SK-N-SH (cell line): ENCODE results near the gene RAD51B. TPM values are rescaled to one million over a fixed set of nuclear protein-coding genes. Genes with fewer than 3 reads are reported as not detected.

Experiments
- CTCF ChIA-PET: fragments of 300-600, 350-600 bp; formaldehyde crosslinking; extraction: SDS; loops from one replicate; lab custom pipeline; 2021; lab: Yijun Ruan, JAX
- POLR2A ChIA-PET: fragments of 350-600 bp; sonication (Branson Sonifier 250); formaldehyde crosslinking; extraction: SDS; loops from one replicate; lab custom pipeline; 2020; ENCODE audit warnings: antibody characterized with exemption, inconsistent platforms; lab: Yijun Ruan, JAX
- DNase-seq: peaks from one replicate; pipeline ENCODE4 v3.0.0; 2012
- H2AFZ ChIP-seq: fragments of 200-600 bp; sonication (generic); 2 replicates; pipeline ENCODE4 v1.8.1; 2016; ENCODE audit warnings: antibody characterized with exemption, mild to moderate bottlenecking, low read depth
- H3F3A ChIP-seq: fragments of 200-600 bp; sonication (generic); replicated peaks from 2 replicates; pipeline ENCODE3; 2016; ENCODE audit warnings: antibody characterized with exemption, mild to moderate bottlenecking; ENCODE audit not compliant: insufficient read depth
- H3K27ac ChIP-seq, 2 experiments: fragments of 200-500 bp in 1 of 2; fragments of 200-600 bp in 1 of 2; sonication (Bioruptor generic) in 1 of 2; sonication (generic), shearing (Covaris generic) in 1 of 2; 2 replicates each; pipeline versions ENCODE4 v1.5.1 to v1.6.1; 2014 to 2016; ENCODE audit warnings: low read depth in 2 of 2, inconsistent platforms in 1 of 2, low read length in 1 of 2, mild to moderate bottlenecking in 1 of 2, mixed read lengths in 1 of 2
- H3K27me3 ChIP-seq: fragments of 200-600 bp; sonication (generic), shearing (Covaris generic); 2 replicates; pipeline ENCODE4 v1.6.1; 2016; ENCODE audit warnings: mixed run types; ENCODE audit not compliant: insufficient read depth
- H3K36me3 ChIP-seq, 2 experiments: fragments of 200-500 bp in 1 of 2; fragments of 200-600 bp in 1 of 2; sonication (Bioruptor generic) in 1 of 2; sonication (generic) in 1 of 2; replicated peaks in 1 of 2; 2 replicates each; pipeline versions ENCODE3 to v1.5.1; 2014 to 2016; ENCODE audit warnings: low read length in 1 of 2, mild to moderate bottlenecking in 1 of 2; ENCODE audit not compliant: insufficient read depth in 2 of 2, control insufficient read depth in 1 of 2
- H3K4me1 ChIP-seq, 2 experiments: fragments of 200-500 bp in 1 of 2; fragments of 200-600 bp in 1 of 2; sonication (Bioruptor generic) in 1 of 2; sonication (generic), shearing (Covaris generic) in 1 of 2; 2 replicates each; pipeline versions ENCODE4 v1.5.1 to v1.6.1; 2014 to 2016; ENCODE audit warnings: low read depth in 1 of 2, low read length in 1 of 2, mixed run types in 1 of 2; ENCODE audit not compliant: insufficient read depth in 2 of 2, control insufficient read depth in 1 of 2
- H3K4me2 ChIP-seq: fragments of 200-600 bp; sonication (generic), shearing (Covaris generic); 2 replicates; pipeline ENCODE4 v1.6.1; 2017; ENCODE audit warnings: mixed run types
- H3K4me3 ChIP-seq, 2 experiments: fragments of 200-500 bp in 1 of 2; fragments of 200-600 bp in 1 of 2; sonication (Bioruptor generic) in 1 of 2; sonication (generic), shearing (Covaris generic) in 1 of 2; 2 replicates each; pipeline versions ENCODE4 v1.5.1 to v1.8.1; 2014 to 2016; ENCODE audit warnings: low read depth in 2 of 2, inconsistent platforms in 1 of 2, low read length in 1 of 2, mild to moderate bottlenecking in 1 of 2, mixed read lengths in 1 of 2, moderate library complexity in 1 of 2
- H3K79me2 ChIP-seq: fragments of 200-600 bp; sonication (generic); 2 replicates; pipeline ENCODE4 v1.8.1; 2017; ENCODE audit warnings: mild to moderate bottlenecking; ENCODE audit not compliant: insufficient read depth
- H3K9ac ChIP-seq: fragments of 200-600 bp; sonication (generic); 2 replicates; pipeline ENCODE4 v1.6.1; 2017; ENCODE audit warnings: mixed run types
- H3K9me2 ChIP-seq: fragments of 200-600 bp; sonication (generic); 2 replicates; pipeline ENCODE4 v1.6.1; 2017; ENCODE audit warnings: mixed run types
- H3K9me3 ChIP-seq: fragments of 200-600 bp; sonication (generic); 2 replicates; pipeline ENCODE4 v1.6.1; 2017; ENCODE audit warnings: mixed run types, mild to moderate bottlenecking, moderate library complexity
- H4K20me1 ChIP-seq: fragments of 200-600 bp; sonication (generic); 2 replicates; pipeline ENCODE4 v1.6.1; 2017; ENCODE audit warnings: mild to moderate bottlenecking, mixed run types; ENCODE audit not compliant: insufficient read depth
- CHD2 ChIP-seq: fragments of 150-350 bp; IDR thresholded peaks from 2 replicates; pipeline ENCODE4 v1.6.1; 2018; ENCODE audit warnings: low read length; ENCODE audit not compliant: partially characterized antibody
- CTCF ChIP-seq: fragments of 200-600 bp; sonication (generic); IDR thresholded peaks from 2 replicates; pipeline ENCODE4 v1.6.1; 2017; ENCODE audit warnings: antibody characterized with exemption, mild to moderate bottlenecking, moderate library complexity
- ELF1 ChIP-seq: IDR thresholded peaks from 2 replicates; pipeline ENCODE4 v1.4.0; 2012
- FOSL2 ChIP-seq: IDR thresholded peaks from 2 replicates; pipeline ENCODE4 v1.4.0; 2012; ENCODE audit warnings: low read depth, mild to moderate bottlenecking, moderate library complexity, borderline replicate concordance
- FOXJ3 ChIP-seq: sonication (generic); formaldehyde crosslinking; IDR thresholded peaks from 2 replicates; pipeline ENCODE4 v1.5.1; 2020; ENCODE audit warnings: mild to moderate bottlenecking, missing genetic modification reagents
- FOXM1 ChIP-seq: IDR thresholded peaks from 2 replicates; pipeline ENCODE4 v1.4.0; 2012; ENCODE audit warnings: low read depth, mild to moderate bottlenecking
- JUND ChIP-seq: IDR thresholded peaks from 2 replicates; pipeline ENCODE4 v1.4.0; 2012
- PBX3 ChIP-seq: IDR thresholded peaks from 2 replicates; pipeline ENCODE4; 2012
- RFX5 ChIP-seq: IDR thresholded peaks from 2 replicates; pipeline ENCODE4 v1.6.1; 2012; ENCODE audit warnings: mild to moderate bottlenecking, improper control_type of control experiment, low read length
- RXRA ChIP-seq: IDR thresholded peaks from 2 replicates; pipeline ENCODE4 v1.4.0; 2012; ENCODE audit warnings: low read depth, mild to moderate bottlenecking, borderline replicate concordance
- SIN3A ChIP-seq: IDR thresholded peaks from 2 replicates; pipeline ENCODE4 v1.6.1; 2012; ENCODE audit warnings: low read depth, mild to moderate bottlenecking, low read length, moderate library complexity, borderline replicate concordance
- TAF1 ChIP-seq: IDR thresholded peaks from 2 replicates; pipeline ENCODE4 v1.6.1; 2012; ENCODE audit warnings: low read depth, mild to moderate bottlenecking, low read length, moderate library complexity, borderline replicate concordance
- YY1 ChIP-seq: IDR thresholded peaks from 2 replicates; pipeline ENCODE4 v1.4.0; 2012; ENCODE audit warnings: low read depth, mild to moderate bottlenecking
- WGBS: methylation state at CpG from one replicate; pipeline ENCODE4 v1.1.6; 2017; ENCODE audit warnings: low lambda C conversion rate; 5-methylcytosine and 5-hydroxymethylcytosine counted together
- polyA plus RNA-seq, 3 experiments: library from polyadenylated mRNA; depleted of rRNA; stranded (reverse); fragments of >200 nt; gene quantifications; 2 replicates each; pipeline ENCODE4 v1.2.3, GENCODE V29; 2012
- TF ChIP-seq, protein P1 (sequence below): IDR thresholded peaks from 2 replicates; pipeline ENCODE4 v1.4.0; 2012; ENCODE audit warnings: low read depth, borderline replicate concordance

RAD51B gene
- polyA plus RNA-seq, 1 of the 3 experiments (the other 2 are of a cell fraction): 6.0 TPM

DNA sequence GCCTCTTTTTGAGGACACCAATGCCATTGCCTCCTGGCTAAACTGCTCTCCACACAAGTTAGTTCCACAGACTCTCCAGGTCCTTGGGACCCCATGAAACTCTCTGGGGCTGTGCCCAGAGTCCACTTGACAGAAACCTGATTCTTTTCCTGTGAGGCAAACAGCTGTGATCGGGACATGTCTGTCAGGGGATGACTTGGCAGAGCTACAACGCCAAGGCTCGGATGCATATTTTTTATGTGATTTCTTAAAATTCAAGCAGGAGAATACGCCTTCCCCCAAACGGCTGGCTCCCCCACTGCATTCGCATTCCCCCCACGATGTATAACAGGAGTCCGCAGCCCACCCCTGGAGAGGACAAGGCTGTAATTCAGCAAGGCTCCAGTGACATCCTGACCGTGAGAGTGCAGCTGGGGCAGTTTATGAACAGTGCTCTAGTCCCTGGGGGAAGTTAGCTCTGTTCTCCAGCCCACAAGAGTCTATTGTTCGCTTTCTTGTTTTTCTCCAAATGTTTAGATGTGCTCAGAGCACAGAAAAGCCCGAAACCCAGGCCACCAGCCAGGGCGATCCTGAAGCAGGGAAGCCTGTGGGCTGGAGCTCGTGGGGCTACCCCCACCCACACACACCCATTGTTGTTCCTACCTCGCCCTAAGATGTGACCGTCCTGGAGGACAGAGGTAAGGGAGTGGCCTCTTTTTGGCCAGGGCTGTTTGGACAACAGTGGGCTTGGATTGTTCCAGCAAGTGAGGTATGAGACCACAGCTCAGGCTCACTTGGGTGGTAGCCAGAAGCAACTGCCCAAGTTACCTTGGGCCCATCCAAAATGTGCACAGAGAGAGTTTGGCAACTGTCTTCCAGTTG is 813.8 kb downstream of the RAD51B start (continued):
- no peak for TF ChIP-seq CHD2

DNA sequence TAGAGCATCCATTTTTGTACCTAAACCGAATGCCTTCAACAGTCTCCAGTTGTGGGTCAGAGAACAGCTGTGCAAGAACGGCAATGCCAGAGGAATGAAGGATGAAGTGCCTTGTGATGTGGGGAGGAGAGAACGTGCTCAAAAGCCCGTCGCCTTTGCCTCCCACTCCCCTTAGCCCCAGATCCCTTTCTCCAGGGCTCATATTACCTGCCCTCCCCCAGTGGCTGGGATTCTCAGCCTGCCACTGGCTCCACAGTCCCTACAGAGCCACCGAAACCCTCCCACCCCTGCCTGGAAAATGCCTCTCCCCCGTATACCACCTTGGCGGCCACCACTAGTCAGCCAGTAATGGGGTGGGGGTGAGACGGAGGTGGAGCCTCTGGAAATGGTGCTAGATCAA is 814.8 kb downstream of the RAD51B start:
- no peak overlapping the region for H3K4me2 ChIP-seq
- TF ChIP-seq ELF1 (no peak), CTCF (no peak), TAF1 (no peak), FOXJ3 (no peak), PBX3 (no peak), FOXM1 (no peak), JUND (no peak), FOSL2 (no peak), RFX5 (no peak), SIN3A (no peak), RXRA (no peak), YY1 (no peak)
- TF ChIP-seq, protein P1, sequence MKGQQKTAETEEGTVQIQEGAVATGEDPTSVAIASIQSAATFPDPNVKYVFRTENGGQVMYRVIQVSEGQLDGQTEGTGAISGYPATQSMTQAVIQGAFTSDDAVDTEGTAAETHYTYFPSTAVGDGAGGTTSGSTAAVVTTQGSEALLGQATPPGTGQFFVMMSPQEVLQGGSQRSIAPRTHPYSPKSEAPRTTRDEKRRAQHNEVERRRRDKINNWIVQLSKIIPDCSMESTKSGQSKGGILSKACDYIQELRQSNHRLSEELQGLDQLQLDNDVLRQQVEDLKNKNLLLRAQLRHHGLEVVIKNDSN: no peak
- no peak overlapping the region for H3K4me3 ChIP-seq
- WGBS: 96% methylated on average over 9 of the region's 9 CpGs
- no peaks in the 10 kb centered on the region for H3F3A ChIP-seq
- ChIA-PET POLR2A (no interaction called here), CTCF (interaction anchor here (0.6 to 1.3 kb wide), 2 partner anchors 10 to 36 kb away, joined by 3 read pairs; no protein-coding TSS in a partner anchor)
- H3K36me3 ChIP-seq: no peaks in the 10 kb centered on the region
- no peaks in the 10 kb centered on the region for H3K9me2 ChIP-seq
- H3K79me2 ChIP-seq: no peaks in the 10 kb centered on the region
- H3K9ac ChIP-seq: no peak overlapping the region
- H2AFZ ChIP-seq: no peak overlapping the region
- H3K27me3 ChIP-seq: no peaks in the 10 kb centered on the region
- H3K4me1 ChIP-seq: peaks cover 0 to 11% of the 10 kb centered on the region in 2 experiments; a peak in 2 of 4 replicates
- no peaks in the 10 kb centered on the region for H3K9me3 ChIP-seq
- no peak overlapping the region for H3K27ac ChIP-seq
- no peak for DNase-seq
- no peaks in the 10 kb centered on the region for H4K20me1 ChIP-seq
